ENCODE data around the gene UBTF.

DNA sequence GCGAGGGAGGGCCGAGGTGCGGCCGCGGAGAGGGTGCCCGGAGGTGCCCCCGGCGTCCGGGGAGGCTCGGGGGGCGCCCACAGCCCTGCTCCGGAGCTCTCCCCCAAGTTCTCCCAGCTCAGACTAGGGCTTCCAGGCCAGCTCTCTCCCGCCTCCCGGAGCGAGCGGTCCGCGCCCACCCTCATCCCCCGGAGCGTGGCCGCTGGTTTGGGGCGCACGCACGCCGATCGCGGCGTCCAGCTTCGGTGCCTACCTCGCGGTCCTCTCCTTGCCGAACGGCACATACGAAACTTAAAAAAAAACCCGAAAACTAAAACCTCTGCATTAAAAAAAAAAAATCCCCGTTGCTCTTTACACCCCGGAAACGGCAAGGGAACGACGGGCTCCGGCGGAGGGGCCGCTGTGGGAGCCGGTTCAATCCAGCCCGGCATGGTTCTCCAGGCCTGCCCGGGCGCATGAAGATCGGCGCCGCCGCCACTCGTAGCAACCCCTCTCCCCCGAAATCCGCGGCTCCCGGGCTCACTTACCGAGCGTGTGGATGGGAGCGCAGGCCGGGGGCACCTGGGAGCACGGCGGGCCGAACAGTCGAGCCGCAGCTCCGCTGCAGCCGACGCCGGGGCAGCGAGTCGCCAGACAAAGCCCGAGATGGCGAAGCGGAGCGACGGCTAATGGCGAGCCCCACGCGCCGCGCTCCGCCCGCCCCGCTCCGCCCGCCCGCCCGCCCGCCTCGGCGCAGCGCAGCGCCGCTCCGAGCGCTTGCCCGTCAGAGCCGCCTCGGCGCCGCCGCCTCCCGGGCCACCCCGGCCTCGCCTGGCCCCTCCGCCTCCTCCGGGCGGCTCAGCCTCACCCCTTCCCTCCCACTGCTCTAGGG, 973 bp upstream of the UBTF start:
- peak in 1 of 2 donors; percentile 7 for TF ChIP-seq POLR2A (IDR thresholded peaks at IDR 0.05)
- TF ChIP-seq, protein P1, sequence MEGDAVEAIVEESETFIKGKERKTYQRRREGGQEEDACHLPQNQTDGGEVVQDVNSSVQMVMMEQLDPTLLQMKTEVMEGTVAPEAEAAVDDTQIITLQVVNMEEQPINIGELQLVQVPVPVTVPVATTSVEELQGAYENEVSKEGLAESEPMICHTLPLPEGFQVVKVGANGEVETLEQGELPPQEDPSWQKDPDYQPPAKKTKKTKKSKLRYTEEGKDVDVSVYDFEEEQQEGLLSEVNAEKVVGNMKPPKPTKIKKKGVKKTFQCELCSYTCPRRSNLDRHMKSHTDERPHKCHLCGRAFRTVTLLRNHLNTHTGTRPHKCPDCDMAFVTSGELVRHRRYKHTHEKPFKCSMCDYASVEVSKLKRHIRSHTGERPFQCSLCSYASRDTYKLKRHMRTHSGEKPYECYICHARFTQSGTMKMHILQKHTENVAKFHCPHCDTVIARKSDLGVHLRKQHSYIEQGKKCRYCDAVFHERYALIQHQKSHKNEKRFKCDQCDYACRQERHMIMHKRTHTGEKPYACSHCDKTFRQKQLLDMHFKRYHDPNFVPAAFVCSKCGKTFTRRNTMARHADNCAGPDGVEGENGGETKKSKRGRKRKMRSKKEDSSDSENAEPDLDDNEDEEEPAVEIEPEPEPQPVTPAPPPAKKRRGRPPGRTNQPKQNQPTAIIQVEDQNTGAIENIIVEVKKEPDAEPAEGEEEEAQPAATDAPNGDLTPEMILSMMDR (IDR thresholded peaks at IDR 0.05 in 4 of 5, conservative IDR thresholded peaks at IDR 0.05 in 1 of 5): no peak

Measured in gastrocnemius medialis (tissue), 4 donors.